NCI-H526 (cell line): ENCODE data around the gene EARS2.
"Not testable (repeated sequence)": the region's sequence is repeated elsewhere in the genome, so short reads cannot be mapped to it uniquely, and the experiment has no call there.

Experiments
- DNase-seq, 2 experiments: peaks; one replicate each; lab custom pipeline; 2025; lab: John Stamatoyannopoulos, UW

Gene EARS2

DNA sequence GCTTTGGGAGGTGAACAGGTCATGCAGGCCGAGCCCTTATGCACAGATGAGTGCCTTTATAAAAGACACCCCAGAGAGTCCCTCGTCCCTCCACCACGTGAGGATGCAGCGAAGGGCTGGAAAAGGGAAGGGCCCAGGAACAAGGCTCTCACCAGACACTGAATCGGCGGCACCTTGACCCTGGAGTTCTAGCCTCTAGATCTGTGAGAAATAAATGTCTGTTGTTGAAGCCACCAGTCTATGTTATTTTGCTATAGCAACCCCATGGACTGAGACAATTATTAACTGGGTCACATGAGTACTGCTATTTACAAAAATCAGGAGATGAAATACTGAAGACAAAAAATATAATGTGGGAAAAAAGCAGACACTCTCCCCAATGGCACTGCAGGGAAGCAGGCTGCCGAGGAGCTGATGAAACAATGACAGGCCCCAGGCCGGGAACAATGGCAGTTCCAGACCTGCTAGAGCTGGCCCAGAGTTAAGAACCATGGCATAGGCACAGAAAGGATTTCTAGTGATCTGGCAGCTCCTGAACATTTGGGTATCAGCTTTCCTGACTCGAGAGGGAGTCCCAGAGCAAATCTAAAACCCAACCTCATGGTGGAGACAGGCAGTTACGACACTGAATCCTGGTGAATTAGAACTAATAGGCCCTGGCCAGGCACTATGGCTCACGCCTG lies 29.0 kb downstream of the EARS2 start:
- DNase-seq: no peak

DNA sequence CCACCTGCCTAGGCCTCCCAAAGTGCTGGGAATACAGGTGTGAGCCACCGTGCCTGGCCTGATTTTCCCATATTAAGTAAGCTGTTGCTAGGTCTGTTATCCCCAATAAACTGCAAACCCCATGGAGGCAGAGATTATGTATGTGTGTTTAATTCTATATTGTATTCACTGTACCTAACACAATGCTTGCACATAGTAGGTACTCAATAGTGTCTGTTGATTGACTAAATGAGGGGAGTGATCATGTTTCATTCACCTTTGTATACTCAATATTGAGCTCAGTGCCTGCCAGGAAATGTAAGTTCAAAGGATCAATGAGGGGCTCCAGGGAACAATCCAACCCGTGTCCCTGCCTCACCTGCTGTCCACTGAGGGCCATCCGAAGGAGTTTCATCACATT lies 32.3 kb downstream of the EARS2 start:
- DNase-seq: no peak

DNA sequence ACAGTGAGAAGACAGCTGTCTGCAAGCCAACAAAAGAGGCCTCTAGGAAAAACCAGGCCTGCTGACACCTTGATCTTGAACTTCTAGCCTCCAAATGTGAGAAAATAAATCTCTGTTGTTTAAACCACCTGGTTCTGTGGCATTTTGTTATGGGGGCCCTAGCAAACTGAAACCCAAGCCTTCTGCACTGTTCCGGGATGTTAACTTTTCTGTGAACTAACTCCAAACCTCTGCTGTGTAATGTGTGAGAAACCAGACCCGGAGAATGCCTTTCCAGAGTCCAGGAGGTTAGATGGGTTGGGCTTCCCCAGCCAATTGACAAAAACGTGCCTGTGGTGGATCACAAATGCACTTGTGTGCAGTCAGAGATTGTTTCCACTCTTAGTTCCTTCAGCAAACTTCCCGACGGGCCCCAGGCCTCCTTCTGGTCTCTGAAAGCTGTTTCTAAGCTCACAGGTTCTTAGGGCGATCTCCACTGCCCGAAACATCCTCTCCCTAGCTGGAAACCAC lies 33.2 kb downstream of the EARS2 start:
- DNase-seq: no peak

DNA sequence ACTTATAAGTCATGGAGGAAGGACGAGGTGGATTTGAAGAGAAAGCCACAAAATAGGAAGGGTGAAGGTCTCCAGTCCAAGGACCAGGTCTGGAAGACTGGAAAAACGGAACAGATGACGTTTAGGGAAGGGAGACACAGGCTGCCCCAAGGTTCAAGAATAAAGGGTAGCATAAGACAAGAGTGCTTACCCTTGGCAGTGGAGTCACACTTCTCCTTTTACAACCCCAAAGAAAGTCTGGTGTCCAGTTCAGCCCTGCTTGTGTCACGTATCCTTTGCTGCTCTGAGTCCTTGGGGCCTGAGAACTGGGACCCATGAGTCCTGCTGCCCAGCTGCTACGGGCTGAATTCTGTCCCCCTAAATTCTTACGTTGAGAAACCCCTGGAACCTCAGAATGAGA lies 33.8 kb downstream of the EARS2 start:
- DNase-seq: no peak

DNA sequence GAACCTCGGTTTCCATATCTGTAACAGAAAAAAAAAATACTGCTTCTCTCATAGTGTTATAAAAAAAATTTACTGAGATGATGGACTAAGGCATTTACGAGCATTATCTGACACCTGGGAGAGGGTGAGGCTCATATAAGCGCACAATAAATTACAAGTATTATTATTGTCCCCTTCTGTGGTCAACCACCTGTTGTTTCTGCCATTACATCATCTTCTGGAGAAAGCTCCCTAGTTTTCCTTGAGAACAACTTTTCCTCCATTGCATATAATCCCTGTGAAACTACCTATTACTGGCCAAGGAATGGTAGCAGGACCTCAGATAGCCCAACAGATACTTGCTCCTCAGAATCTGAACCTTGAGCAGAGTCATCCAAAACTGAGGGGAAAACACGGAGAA lies 35.2 kb downstream of the EARS2 start:
- no peak for DNase-seq

DNA sequence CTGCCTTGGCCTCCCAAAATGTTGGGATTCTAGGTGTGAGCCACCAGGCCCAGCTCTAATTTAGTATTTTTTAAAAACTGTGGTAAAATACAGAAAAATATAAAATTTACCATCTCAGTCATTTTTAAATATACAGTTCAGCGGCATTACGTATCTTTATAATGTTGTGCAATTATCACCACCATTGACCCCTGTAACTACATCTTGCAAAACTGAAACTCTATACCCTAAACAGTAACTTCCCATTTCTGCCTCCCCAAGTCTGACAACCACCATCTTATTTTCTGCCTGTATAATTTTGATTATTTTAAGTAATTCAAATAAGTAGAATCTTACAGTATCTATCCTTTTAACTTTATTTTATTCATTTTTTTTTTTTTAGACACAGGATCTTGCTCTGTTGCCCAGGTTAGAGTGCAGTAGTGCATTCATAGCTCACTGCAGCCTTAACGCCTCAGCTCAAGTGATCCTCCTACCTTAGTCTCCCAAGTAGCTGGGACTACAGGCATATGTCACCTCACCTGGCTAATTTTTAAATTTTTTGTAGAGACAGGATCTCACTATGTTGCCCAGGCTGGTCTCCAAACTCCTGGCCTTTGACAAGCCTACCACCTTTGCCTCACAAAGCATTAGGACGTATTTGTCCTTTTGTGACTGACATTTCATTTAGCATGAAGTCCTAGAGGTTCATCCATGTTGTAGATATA lies 36.0 kb downstream of the EARS2 start:
- no peak for DNase-seq

DNA sequence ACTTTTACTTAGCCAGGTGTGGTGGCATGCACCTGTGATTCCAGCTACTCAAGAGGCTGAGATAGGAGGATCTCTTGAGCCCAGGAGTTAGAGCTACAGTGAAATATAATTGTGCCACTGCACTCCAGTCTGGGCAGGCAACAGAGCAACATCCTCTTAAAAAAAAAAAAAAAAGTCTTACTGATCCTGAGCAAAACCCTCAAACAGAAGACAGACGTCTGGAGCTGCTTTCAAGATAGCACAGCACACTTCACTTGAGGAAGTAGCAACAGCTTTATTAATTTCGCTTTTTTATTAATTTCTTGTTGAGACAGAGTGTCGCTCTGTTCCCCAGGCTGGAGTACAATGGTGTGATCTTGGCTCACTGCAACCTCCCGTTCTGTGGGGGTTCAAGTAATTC lies 36.6 kb downstream of the EARS2 start:
- no peak for DNase-seq

DNA sequence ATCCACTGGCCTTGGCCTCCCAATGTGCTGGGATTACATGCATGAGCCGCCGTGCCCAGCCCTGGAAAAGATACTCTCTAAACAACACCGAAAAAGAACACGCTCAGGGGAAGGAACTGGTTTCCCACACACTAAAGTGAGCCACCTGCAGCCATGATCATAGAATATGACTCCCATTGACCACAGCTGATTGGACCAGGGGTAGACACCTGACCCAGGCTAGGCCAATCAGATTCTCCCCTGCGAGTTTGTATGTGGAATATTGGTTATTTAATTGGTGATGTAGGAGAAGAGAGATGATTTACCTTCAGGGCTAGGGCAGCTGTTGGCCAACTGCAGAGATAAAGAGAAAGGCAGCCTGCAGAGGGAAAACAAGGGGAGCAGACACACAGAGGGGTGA lies 37.9 kb downstream of the EARS2 start:
- peak; percentile 16 to 42 for DNase-seq

DNA sequence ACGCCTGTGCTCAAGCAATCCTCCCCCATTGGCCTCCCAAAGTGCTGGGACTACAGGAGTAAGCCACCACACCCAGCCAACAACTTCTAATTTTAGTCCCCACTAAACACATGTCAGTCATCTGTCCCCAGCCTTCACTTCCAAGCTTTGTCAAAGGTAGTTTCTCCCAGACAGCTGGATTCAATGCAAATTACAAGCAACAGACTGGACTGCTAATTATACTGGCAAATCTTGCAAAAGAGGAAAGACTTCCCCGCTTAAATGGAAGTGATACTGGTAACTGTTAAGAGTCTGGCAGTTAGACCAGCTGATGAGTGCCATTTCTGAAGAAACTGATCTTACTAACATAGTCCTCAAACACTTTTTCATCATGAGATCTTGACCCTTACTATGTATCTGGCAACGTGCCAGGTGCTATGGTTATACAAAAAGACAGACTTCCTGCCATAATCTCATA lies 38.7 kb downstream of the EARS2 start:
- peak; percentile 95 to 97 for DNase-seq

DNA sequence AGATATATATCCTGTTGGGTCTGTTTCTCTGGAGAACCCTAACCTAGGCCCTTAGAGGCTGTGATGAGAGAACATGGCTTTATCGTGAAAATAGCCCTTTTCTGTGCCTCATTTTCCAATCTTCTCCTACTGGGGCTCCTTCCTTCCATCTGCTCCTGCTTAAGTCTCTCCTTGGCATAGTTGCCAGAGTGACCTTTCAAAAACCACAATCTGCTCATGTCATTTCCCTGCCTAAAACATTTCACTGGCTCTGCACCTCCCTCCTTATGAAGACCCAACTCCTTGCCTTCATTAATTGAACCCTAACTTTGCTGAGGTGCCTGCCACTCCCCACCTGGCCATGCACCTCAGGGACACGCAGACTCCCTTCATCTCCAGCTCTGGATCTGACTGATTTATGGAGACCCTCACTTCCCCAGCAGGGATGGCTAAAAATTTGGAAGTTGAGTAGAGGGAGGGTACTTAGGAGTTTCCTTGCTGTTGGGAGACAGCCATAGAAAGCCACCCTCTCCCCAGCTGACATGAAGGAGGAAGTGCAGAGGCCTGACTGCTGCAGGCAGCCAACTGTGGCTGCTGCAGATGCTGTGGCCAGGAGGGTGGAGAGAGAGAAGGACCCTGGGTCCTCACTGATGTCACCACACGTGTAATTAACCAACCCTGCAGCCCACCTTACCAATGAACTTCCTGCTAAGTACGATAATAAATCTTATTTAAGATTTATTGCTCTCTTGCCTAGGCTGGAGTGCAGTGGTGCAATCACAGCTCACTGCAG lies 40.6 kb downstream of the EARS2 start:
- DNase-seq: peak in 1 of 2 experiments; percentile 17

DNA sequence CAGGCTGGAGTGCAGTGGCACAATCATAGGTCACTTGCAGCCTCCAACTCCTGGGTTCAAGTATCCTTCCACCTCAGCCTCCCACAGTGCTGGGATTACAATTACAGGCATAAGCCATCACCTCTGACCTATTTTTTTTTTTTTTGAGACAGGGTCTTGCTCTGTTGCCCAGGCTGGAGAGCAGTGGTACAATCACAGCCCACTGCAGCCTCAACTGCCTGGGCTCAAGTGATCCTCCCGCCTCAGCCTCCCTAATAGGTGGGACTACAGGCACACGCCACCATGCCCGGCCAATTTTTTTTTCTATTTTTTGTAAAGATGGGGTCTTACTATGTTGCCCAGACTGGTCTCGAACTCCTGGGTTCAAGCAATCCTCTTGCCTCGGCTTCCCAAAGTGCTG lies 41.3 kb downstream of the EARS2 start:
- DNase-seq: no peak

DNA sequence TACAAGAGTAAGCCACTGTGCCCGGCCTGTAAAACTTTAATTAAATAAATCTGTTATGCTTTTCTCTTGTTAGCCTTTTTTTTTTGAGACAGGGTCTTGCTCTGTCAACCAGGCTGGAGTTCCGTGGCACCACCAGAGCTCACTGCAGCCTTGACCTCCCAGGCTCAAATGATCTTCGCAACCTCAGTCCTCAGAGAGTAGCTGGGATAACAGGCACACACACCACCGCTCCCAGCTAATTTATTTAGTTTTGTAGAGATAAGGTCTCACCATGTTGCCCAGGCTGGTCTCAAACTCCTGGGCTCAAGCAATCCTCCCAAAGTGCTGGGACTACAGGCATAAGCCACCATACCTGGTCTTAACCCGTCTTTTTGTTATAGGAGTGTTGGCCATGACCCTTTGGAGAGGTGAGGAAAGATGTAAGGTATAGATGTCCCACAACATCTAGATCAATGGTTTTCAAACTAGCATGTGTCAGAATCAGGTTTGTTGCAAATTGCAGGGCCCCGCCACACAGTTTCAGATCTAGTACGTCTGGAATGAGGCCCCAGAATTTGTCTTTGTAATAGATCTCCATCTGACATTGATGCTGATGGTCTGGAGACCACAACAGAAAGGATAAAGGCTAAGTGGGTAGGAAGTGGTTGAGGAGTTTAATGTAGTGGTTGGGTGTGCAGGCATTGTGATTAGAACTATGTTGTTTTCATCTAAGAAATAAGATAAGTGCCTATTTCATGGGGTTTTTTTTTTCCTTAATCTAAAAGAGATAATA lies 42.6 kb downstream of the EARS2 start:
- DNase-seq: no peak

DNA sequence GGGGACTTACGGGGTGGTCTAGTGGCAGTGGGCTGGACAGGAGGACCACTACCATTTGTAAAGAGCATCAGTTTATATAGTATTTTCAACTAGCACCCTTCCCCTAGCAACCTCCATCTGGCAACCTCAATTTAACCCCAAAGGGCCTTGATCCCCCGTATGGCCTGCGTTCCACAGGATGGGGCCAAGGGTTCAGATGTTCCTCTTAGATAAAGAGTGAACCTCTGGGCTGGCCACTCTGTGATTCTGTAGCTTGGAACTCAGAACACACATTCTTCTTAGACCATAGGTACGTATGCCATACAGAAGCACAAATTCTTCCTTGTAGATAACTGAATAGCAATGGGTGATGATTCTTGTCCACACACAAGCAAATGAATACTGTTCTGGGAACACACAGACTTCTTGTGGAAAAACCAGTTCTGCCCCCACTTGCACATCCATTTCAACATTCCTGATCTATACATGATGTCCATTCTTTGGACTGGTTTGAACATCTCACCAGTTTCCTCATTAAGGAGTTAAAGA lies 44.9 kb downstream of the EARS2 start:
- DNase-seq: no peak

DNA sequence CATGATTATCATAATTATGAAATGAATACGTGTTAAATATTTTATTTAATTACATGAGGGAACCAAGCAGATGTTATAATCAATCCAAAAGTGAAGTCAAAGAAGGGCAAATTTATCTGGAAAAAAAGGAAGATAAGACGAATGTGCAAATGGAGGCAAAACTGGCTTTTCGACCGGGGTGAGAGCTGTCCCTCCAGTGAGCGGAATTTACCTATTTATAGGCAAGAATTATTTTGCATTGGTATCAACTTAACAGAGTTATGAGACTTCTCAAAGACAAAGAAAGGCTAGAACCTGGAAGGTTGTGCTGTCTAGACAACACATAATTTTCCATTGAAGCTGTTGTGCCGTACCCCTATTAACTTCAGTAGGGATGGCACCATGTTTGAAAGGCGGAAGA lies 45.4 kb downstream of the EARS2 start:
- DNase-seq: no peak

DNA sequence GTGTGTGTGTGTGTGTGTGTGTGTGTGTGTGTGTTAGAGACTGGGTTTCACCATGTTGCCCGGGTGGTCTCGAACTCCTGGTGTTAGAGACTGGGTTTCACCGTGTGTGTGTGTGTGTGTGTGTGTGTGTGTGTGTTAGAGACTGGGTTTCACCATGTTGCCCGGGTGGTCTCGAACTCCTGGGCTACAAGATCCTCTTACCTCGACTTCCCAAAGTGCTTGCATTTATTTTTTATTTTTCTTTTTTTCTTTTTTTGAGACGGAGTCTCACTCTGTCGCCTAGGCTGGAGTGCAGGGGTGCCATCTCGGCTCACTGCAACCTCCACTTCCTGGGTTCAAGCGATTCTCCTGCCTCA lies 46.3 kb downstream of the EARS2 start:
- not testable (repeated sequence) for DNase-seq

DNA sequence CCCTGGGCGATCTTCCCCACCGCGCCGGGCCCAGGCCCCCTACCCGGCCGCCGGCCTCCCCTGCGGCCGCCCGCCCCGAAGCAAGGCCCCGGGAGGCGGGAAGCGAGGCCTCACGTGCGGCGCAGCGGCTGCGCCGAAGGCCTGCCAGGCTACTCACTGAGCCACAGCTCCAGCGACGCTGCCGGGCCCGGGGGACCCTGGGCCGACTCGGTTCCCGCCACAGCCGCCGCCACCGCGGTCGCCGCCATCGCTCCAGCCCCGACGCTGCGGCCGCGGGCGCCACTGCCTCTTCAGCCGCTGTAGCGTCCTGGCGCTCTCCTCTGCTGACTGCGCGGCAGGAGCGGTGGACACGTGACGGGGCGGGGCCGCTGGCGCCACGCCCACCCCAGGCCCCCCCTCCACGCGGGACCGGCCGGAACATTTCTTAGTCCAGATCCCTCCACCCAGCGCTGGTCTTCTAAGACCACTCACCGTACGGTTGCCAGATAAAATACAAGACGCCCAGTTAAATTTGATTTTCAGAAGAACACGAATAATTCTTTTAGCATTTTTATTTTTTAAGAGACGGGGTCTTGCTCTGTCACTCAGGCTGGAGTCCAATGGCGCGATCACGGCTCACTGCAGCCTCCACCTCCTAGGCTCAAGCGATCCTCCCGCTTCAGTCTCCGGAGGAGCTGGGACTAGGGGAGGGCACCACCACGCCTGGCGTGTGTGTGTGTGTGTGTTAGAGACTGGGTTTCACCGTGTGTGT lies 46.8 kb downstream of the EARS2 start, which contains the start of gene GGA2:
Gene GGA2 (minus strand): TSS at position 331 of the 751 bp plus-strand sequence. CDS start 83 bp downstream, at position 248.
- peak; percentile 28 to 86 for DNase-seq

DNA sequence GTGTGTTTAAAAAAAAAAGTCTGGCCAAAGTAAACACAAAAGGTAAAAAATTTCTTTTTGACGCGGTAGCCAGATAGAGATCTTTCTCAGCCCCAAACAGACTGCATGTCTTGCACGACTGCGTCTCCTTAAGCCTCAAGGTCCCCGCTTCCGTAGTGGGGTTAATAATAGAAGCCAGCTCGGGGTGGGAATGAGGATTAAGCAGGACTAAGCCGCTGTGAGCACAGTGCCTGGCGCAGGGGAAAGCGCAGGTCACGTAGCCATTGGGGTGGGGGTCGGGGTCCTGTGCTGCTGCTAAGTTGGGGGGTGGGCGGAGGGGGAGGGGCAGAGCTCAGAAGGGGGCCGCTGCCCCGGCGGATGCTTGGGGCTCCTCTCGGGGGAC lies 47.4 kb downstream of the EARS2 start:
- peak in 1 of 2 experiments; percentile 35 for DNase-seq

DNA sequence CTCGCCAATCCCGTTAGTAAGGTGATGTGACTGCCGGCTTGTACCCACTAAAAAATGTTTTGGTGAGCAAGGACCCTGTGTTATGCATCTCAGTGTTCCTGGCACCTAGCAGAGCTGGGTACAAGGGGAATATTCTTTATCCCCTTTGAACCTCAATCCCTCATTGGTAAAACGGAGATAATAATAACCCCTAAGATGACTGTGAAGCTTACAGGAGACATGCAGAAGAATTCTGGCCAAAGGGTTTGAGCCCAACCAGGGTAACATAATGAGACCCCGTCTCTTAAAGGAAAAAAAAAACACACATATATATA lies 47.8 kb downstream of the EARS2 start:
- no peak for DNase-seq

DNA sequence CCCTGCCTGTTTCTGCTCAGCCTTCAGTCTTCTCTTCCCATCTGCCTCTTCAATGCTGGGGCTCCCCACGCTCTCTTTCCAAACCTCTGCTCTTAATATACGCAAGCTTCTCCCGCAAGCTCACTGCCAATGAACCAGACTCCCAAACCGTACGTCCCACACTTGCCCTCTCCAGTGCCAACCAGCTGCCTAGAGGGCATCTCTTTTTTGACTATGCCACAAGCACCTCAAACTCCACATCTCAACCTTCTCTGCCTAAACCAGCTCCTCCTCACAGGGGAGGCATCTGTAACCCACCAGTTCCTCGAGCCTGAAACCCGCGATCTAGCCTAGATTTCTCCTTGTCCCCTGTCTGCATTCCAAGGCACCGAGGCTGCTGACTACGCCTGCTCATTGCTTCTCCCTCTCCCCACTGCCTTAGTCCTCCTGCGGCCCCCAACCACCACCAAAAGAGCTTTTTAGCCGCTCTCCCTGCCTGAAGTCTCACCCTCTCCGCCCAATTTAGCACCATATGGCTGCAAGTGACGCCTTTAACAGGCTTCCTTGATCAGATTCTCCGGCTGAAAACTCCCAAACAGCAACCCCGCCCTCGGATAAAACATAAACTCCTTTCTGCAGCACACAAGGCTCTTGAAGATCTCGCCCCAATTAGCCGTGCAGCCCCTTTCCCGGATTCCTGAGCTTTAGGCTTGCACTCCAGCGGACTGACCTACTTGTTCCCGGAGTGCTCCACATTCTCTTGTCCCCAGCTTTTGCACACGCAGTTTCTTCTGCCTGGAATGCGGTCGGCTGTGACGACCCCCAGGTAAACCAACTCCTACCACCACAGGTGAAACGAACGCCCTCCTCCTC lies 48.3 kb downstream of the EARS2 start:
- DNase-seq: peak in 1 of 2 experiments; percentile 18

DNA sequence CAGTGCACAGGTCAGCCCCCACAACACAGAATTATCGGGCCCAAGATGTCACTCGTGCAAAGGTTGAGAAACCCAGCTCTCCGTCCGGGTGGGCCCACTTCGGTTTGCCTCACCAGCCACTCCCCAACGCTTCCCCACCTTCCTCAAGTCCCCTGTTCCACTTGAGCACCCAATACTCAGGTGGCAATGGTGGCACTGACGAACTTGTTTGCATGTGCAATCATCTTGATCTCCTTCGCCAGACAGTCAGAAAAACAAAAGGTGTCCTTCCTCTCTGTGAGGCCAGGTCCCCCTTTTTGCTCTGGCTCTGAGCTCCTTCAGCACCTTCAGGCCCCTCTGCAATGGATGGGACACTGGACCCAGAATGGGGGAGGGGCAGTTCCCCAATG lies 50.5 kb downstream of the EARS2 start:
- DNase-seq: no peak
